Uterus (tissue), 2 donors: ENCODE data around the gene ZDHHC5.

Experiments used
- CTCF ChIP-seq, 4 experiments: fragments of 200-600 bp in 2 of 4; fragments of 450-650 bp in 2 of 4; sonication (generic) in 2 of 4; IDR thresholded peaks; one replicate each; pipeline ENCODE4 v1.5.1; 2016 to 2019; ENCODE audit warnings: antibody characterized with exemption in 4 of 4, mild to moderate bottlenecking in 2 of 4, moderate library complexity in 1 of 4
- POLR2A ChIP-seq, 2 donors: fragments of 450-650 bp; IDR thresholded peaks; one replicate each; pipeline ENCODE4 v1.6.1; 2016; ENCODE audit warnings: antibody characterized with exemption in 2 of 2, mild to moderate bottlenecking in 1 of 2, moderate library complexity in 1 of 2

- TF ChIP-seq CTCF (IDR thresholded peaks at IDR 0.05) (no peak), POLR2A (IDR thresholded peaks at IDR 0.05) (no peak)
Observed at GRCh38 chr11:57744357-57744756, 76.4 kb downstream of the ZDHHC5 start.
